DMS79 treated with DMSO at 0.1 percent for 48 hours (cell line): Measurements from ENCODE around the gene TP73.
A peak's percentile ranks its signal among the peaks of the same experiment; 100 is the strongest.
"Not testable (repeated sequence)": the region's sequence is repeated elsewhere in the genome, so short reads cannot be mapped to it uniquely, and the experiment has no call there.

Experiments used
- DNase-seq: peaks from one replicate; lab custom pipeline; 2025; lab: John Stamatoyannopoulos, UW

Gene TP73

DNA sequence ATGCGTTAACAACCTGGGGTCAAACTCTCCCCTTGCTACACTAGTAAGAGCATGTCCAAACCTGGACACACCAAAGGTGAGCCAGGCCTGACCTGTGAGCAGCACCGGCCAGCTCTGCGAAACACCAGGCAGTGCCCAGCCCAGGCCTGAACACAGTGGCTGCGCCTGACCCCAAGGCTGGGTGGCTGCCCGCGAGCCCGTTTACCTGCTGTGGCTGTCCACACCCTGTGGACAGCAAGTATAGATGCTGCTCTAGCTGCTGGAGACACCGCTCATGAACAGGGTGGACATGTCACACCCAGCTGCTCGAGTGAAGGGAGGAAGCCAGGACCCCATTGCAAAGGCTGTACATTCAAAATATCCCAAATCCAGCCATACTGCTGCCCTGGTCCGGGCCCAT lies 92.3 kb downstream of the TP73 start:
- DNase-seq: no peak

DNA sequence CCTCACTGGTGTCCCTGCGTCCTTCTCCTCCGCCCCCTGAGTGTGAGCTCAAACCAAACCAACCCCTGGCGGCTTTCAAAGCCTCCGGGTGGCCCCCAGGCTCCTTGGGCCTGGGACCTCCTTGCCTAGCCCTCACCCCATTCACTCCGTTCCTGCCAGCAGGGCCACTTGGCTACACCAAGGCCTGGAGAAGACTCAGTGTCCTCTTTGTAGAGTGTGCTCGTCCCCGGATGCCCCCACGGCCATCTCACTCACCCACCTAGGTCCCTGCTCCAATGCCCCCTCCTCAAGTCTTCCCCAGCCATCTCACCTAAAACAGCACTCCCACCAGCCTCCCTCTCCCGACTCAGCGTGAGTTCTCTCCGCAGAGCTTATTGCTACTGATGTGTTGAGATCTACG lies 92.8 kb downstream of the TP73 start:
- no peak for DNase-seq

DNA sequence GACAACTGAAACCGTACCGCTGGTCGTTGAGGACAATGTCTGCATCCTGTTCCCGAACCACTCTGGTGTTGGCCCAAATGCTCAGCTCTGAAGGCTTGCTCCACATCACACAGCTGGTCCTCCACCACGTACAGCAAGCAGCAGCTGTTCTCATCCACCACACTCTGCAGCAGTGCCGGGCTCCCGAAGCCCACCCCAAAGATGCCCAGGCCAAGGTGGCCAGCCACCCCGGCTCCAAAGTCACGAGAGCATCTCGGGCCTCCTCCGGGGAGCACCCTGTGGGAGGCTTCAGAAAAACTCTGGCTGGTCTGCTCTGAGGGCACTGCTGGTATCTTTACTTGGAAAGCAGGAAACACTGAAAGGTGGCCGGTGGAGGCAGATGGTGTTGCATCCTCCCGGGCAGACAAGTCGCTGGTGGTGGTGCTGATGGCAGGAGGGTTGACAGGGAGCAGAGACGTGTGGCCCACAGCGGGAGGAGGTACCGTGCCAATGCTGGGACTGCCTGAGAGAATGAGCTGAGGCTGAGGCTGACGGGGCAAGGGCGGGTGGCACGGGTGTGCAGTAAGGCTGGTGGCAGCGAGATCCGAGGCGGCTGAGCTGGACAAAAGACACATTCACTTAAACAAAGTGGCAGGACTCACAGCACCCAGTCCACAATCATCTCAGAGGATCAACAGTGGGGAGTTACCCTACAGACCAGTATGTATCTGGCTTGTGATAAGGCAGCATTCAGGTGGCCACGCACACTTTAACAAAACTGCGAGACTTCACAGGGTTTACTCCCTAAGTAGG lies 93.5 kb downstream of the TP73 start:
- no peak for DNase-seq

DNA sequence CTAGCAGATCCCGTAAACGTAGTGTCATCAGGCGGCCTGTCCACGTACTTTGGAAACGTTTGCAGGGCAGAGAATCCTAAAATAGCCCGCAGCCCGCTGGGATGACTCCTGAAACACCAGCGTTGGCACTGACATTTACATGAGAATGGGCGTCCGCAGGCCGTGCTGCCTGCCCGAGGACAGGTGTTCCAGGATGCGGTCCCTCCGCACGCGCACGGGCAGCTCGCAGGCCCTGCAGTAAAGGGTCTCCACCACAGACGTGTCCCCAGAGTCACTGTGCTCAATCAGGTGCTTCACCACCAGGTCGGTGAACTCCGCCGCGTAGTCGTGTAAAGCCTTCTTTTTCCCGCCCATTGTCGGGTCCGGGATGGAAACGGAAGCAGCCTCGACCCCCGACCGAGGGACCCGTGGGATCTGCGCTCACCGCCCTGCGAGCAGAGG lies 94.1 kb downstream of the TP73 start:
- peak; percentile 6 for DNase-seq

DNA sequence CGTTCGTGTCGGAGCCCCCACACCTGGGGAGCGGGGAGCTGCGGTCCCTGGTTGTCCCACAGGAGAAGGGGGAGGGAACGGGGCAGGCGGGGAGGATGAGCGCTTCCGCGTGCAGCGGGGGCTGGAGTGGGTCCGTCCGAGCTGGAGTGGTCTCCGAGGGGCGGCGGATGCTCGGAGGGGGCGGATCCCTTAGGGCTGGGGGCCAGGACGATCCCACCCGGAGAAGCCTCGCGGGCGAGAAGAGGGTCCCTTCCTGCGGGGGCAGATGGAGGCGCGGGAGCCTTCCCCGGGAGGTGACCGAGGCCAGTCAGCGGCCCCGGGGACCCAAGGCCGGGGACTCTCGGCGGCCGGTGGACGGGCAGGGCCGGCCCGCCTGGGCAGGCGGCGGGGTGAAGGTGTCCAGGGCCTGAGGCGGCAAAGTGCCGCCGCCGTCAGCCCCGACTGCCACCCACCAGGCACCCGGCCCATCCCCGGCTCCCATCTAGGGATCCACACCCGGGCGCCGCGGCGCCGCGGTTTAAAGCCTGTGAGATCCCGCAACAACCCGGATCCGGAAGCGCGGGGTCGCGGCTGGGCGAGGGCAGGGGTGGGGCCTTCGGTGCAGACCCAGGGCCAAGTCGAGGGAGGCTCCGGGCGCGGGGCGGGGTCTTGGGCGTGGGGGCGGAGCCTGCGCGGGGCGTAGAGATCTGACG lies 94.7 kb downstream of the TP73 start:
- DNase-seq: peak; percentile 89

DNA sequence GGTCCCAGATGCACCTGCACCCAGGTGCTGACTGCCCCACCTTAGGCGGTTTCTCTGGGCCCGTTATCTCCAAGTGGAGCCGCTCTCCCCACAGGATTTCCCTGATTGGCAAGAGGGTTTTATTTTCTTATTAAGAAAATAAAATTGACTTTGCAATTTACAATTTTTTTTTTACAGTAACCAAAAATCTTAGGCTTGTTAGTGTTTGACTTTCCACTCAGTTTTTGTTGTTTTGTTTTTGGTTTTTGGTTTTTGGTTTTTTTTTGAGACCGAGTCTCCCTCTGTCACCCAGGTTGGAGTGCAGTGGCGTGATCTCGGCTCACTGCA lies 95.2 kb downstream of the TP73 start:
- no peak for DNase-seq

DNA sequence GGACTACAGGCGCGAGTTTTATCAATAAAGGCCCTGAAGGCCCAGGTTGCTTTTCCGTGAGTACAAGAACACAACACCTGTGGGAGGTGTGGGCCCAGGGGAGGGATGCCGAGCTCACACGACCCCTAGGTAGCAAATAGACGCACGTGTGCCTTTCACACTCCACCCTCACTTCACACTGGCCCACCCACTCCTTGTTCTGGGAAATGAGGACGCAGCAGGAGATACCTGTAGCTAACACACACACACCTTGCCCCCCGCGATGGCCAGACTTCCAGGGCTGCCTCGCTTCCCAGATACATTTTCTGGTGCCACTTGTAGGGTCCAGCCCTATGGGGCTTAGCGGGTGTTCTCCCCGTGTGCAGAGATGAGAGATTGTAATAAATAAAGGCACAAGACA lies 95.6 kb downstream of the TP73 start:
- DNase-seq: no peak

DNA sequence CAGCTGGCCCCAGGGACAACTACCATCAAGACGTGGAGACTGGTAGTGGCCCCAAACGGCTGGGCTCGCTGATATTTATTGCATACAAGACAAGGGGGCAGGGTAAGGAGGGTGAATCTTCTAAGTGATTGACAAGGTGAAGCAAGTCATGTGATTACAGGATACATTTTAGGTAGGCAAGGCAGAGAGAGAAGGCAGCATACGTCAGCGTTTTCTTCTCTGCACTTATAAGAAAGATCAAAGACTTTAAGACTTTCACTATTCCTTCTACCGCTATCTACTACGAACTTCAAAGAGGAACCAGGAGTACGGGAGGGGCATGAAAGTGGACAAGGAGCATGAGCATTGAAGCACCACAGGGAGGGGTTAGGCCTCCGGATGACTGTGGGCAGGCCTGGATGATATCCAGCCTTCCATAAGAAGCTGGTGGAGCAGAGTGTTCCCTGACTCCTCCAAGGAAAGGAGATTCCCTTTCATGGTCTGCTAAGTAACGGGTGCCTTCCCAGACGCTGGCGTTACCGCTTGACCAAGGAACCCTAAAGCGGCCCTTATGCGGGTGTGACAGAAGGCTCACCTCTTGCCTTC lies 96.1 kb downstream of the TP73 start:
- DNase-seq: not testable (repeated sequence)

DNA sequence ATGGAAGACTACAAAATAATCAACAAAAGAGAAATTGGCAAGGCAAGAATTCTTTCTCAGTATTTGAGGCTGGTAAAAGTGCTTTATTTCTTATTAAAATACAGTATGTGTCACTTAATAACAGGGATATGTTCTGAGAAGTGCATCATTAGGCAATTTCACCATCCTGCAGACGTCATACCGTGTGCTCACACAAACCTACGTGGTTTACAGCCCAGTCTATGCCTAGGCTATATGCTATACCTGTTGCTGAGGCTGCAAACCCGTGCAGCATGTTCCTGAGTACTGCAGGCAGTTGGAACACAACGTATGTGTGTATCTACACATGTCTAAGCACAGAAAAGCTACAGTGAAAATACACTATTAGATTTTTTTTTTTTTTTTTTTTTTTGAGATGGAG lies 97.2 kb downstream of the TP73 start:
- no peak for DNase-seq

DNA sequence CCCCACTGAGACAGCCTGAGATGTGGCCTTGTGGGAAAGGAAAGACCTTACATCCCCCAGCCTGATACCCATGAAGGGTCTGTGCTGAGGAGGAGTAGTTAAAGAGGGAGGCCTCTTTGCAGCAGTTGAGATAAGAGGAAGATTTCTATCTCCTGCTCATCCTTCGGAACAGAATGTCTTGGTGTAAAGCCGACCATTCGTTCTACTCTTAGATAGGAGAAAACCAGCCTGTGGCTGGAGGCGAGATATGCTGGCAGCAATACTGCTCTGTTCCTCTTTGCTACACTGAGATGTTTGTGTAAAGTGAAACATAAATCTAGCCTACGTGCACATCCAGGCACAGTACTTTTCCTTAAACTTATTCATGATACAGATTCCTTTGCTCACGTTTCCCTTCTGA lies 98.4 kb downstream of the TP73 start:
- no peak for DNase-seq

DNA sequence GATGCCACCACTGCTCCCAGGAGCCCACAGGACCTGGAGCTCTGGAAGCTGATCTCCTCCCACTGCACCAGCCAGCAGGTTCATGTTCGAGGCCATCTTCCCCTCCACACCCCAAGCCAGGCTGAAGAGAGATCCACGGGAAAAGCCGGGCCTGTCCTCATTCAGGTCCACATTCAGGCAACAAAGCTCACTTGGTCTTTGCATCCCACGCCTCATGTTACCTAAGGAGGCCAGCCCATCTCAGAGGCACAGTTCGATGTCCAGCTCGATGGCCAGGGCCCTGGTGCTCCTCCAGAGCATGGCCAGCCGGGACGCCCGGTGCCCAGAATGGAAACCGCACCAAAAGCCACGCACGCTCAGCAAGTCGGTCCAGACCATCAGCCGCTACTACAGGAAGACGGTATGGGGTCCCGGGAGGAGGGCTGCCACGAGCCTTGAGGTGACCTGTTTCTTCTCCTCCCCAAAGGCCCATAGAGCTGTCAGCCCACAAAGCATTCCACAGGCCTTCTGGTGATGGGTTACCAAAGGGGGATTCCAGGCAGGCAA lies 100.2 kb downstream of the TP73 start, which contains the start of gene CCDC27:
CCDC27 (plus strand) TSS at position 51 of the 546 bp plus-strand sequence; CDS start at position 83, 32 bp downstream.
- no peak for DNase-seq

DNA sequence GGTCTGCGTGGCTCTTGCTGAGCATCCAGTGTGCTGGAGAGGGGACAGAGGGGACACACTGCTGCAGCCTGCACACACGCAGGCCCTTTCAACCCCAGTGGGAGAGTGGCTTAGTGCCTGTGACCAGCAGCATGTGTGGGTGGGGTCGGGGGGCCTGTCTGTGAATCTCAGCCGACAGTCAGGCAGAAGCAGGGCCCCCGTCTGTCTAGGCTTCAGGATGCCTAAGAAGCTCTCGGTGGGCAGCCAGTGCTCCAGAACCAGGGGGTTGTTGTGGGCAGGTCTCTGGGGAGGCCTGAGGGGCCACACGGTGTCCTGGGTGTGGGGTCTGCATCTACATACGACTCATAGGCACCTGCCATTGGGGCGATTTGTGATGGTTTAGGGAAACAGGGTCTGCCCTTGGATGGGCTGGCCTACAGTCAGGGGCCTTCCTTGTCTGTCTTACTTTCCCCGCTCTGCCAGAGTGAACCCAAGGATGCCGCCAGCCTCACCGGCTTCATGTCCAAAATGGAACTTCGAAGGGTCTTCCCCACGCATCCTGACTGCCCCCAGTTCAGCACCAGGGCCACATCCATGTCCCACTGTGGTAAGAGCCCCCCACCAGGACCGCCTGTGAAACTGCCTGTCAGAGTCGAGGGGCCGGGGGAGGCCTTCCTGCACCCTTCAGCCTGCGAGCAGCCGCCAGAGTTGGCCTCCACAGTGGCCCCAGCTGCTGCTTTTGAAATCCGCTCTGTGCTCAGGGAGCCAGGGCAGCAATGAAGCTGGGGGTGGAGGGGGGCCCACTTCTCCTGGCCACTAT lies 101.5 kb downstream of the TP73 start:
- no peak for DNase-seq

DNA sequence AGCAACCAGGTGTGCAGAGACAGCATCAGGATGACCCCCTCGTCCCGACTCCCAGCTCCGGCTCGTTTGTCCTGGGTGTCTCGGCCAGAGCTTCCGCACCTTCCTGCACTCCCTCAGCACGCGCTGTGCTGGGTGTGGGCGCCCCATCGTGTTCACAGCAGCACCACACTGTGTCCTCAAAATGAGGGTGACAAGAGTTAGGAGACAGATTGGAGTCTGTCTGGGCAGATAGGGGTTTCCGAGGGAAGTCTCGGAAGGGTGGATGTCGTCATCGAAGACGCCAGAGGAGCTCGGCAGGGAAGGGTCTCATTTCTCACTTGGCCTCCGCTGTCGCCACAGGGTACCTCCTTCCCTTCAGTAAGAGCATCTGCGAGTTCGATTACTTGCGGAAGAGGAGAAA lies 104.1 kb downstream of the TP73 start:
- no peak for DNase-seq

DNA sequence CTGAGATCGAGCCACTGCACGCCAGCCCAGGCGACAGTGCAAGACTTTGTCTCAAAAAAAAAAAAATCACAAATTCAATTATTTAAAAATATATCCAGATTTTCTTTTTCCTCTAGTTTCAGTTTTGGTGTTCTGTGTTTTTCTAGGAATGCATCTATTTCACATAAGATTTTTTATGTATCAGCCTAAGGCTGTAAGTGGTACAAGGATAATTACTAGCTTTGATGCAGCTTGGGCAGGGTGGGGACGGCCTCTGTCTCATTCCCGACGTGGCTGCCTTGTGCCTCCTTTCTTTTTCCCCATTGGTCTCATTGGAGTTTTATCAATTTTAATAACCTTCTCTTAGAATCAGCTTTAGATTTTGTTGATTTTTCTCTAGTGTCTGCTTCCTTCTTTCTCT lies 106.8 kb downstream of the TP73 start:
- no peak for DNase-seq

DNA sequence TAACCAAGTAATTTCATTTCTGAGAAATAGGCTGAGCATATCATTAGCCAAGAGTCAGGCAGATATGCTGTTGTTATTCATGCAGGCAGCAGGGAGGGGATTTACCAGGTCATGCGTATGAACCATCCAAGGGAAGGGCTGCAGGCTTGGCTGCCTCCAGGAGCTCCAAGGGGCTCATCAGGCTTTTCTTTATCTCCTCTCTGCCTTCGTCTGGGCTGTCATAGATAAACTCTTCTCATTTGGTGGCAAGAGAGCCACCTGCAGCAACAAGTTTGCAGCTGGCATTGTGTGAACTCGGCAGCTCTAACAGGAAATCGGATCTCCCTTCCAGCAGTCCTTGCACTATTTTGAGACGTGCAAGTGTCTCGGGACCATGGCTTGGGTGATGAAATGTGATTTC lies 107.5 kb downstream of the TP73 start:
- DNase-seq: no peak

DNA sequence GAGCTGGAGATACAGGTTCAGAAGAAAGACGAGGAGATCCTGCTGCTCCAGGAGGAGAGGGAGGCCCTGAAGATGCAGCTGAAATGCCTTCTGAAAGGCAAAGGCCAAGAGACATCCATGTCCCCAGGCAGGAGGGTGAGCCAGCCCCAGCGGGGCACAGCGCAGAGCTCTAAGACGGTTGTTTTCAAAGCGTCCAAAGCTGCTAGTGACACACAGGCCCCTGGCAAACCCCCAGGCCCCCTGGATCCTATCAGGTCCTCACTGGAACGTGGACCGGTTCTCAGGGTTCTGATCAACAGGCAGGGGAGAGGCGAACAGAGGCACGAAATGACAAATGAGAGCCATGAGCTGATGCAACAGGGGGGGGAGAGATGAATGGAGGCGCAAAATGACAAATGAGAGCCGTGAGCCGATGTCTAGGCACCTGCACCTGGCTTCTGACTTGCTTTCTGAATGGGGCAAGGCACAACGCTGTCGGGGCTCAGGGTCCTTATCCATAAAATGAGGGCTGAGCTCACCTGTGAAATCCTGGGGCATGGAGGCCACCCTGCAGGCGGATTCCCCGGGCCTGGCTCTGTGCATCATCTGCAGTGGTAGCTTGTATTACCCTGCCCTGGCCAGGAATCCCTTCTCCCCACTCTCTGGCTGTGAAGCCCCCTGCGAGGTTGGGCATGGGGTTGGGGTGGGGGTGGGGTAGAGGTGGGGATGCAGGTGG lies 109.1 kb downstream of the TP73 start:
- no peak for DNase-seq

DNA sequence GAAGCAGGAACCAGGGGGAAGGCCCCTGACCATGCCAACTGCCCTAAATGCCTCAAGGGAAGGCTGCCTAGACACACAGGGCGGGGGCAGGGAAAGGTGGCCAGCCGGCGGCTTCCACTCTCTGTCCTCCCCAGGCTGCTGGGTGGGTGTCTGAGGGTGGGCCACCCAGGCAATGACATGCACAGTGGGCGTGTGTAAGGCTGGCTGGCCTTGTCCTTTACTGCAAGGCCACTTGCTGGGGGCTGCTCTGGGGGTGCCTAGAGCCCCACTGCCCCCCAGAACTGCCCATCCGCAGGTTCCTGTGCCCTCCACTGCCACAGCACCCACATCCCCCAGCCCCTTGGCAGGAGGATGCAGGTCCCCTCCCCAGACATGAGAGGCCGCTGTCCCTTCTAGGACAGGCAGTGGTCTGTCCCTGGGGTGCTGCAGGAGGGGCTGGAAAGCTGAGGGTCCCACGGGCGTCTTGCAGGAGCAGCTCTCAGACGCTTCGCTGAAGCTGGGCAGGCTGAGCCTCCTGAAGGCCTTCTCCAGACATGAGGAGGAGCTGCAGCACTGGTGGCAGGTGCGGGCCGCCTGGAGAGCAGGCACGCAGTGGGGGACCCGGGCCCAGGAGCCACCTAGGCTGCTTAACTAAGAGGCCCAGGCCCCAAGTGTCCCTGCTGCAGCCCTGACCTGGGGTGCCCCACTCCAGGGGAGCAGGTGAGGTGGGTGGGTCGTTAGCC lies 110.0 kb downstream of the TP73 start:
- no peak for DNase-seq

DNA sequence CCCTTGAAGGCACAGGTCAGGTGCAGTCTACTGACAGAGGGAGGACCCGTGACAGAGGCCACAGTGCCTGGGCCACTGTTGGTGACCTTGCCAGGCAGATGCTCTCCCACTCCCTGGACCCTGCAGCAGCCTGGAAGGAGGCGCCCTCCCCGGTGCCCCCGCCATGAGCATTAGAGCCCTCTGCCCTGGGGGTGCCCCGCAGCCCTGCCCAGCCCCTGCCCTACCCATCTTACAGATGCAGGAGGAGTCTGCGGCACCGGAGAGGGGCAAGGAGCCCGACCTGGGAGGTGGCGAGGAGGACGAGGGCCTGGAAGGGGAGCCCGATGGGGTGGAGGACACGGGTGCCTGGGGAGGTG lies 110.5 kb downstream of the TP73 start:
- DNase-seq: no peak

DNA sequence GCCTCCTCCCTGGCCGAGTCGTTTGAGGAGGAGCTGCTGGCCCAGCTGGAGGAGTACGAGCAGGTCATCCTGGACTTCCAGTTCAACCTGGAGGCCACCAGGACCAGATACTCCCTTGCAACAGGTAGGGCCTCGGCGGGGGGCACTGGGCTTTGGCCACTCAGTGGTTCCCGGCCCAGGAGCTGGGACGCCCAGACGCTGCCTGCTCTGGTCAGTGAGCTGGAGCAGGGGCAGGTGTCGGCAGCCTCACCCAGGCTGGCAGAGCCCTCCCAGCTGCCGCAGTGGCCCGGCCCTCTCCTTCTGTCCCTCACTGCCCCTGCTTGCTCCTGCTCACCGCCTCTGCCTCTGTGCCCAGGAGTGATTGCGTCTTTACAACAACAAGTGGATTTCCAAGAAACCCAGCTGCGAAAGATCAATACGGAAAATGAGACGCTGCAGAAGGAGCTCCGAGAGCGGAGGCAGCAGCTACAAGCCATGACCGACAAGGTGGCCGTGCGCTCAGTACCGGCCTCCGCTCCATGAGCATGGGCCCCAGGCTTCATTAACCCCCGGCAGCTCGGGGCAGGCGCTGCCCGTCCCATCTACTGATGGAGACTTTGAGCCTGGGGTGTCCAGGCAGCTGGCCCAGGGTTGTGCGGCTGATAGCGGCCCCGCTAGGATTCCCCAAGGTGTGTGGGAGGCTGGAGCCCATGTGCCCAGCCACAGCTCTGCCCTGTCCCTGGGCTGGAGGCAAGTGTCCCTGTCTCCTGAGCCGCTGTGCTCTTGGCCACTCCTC lies 111.2 kb downstream of the TP73 start:
- DNase-seq: no peak

DNA sequence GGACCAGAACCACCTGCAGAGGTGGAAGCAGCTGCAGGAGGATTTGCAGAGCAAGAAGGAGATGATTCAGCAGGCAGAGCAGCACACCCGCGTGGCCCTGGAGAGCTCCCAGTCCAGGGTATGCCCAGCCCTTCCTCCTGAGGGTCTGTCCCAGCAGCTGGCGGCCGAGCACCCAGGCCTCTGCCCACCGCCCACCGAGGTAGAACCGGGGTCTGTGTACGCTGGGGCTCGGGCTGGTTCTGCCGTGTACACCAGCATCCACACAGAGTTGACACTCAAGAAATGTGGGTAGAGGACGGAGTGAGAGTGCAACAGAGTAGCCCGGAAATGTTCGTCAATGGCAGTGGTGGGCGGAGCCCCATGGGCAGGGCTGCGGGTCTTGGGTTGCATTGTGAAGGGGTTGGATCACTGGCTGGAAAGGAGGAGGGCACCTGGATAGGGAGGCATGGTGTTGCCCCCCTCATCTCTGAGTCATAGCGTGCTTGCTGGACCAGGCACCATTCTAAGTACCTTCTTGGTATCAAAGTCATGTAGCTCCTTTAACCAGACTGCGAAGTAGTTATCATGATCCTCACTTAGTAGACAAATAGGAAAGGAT lies 115.1 kb downstream of the TP73 start:
- no peak for DNase-seq
